Adrenal gland (tissue), 12 donors: ENCODE results near the gene PRMT7. TPM values are rescaled to one million over a fixed set of nuclear protein-coding genes. Genes with fewer than 3 reads are reported as not detected.

Source experiments
- DNase-seq, 7 donors: peaks; one replicate each; pipeline ENCODE4 v3.0.0-alpha.2; 2019 to 2020
- H3K27ac ChIP-seq, 5 donors: fragments of 200-600 bp; sonication (generic) in 4 of 5; 1 replicate in 3 of 5; 2 replicates in 2 of 5; pipeline versions ENCODE4 v1.5.1 to v1.8.0; 2016 to 2020; ENCODE audit warnings: mild to moderate bottlenecking in 1 of 5
- H3K27me3 ChIP-seq: fragments of 200-600 bp; 2 replicates; pipeline ENCODE4 v1.8.0; 2021
- H3K36me3 ChIP-seq, 2 donors: fragments of 200-600 bp; replicated peaks in 1 of 2; 1 replicate in 1 of 2; 2 replicates in 1 of 2; pipeline versions ENCODE4 v1.5.1 to v1.8.0; 2018 to 2022
- H3K4me1 ChIP-seq, 2 donors: fragments of 200-600 bp; replicated peaks in 1 of 2; 1 replicate in 1 of 2; 2 replicates in 1 of 2; pipeline versions ENCODE4 v1.5.1 to v1.8.0; 2018 to 2021
- H3K4me3 ChIP-seq, 4 donors: fragments of 200-600 bp; sonication (generic) in 3 of 4; one replicate each; pipeline ENCODE4 v1.5.1; 2016 to 2018
- H3K9me3 ChIP-seq, 3 donors: fragments of 200-600 bp; sonication (generic) in 1 of 3; replicated peaks in 1 of 3; 1 replicate in 2 of 3; 2 replicates in 1 of 3; pipeline versions ENCODE4 v1.5.1 to v1.8.0; 2016 to 2021
- CTCF ChIP-seq, 6 experiments: fragments of 450-650 bp in 4 of 6; fragments of 200-600 bp in 2 of 6; sonication (generic) in 1 of 6; IDR thresholded peaks; 1 replicate in 5 of 6; 2 replicates in 1 of 6; pipeline versions ENCODE4 v1.5.1 to v1.8.0; 2016 to 2021; ENCODE audit warnings: antibody characterized with exemption in 6 of 6, mild to moderate bottlenecking in 2 of 6, moderate library complexity in 1 of 6
- POLR2A ChIP-seq, 2 donors: fragments of 450-650 bp; IDR thresholded peaks; one replicate each; pipeline ENCODE4 v1.6.1; 2017; ENCODE audit warnings: antibody characterized with exemption in 2 of 2, mild to moderate bottlenecking in 2 of 2, moderate library complexity in 1 of 2
- WGBS, 4 donors: extraction: QIAGEN DNeasy Blood & Tissue Kit in 2 of 4; methylation state at CpG; one replicate each; pipeline versions ENCODE4 v1.1.5 to v1.1.7; 2013 to 2017; 5-methylcytosine and 5-hydroxymethylcytosine counted together
- intact Hi-C, 2 donors: fragments of 100-400 bp; cut with DNase I; formaldehyde crosslinking; loops; one replicate each; pipeline versions ENCODE4 v1.14.1 to v1.15.0; 2022 to 2023
- polyA plus RNA-seq, 3 donors: library from polyadenylated mRNA; stranded (reverse); fragments of 200-250 nt in 2 of 3; fragments of 350-450 nt in 1 of 3; fragmentation: Illumina TruSeq in 1 of 3; extraction: RNeasy Lipid Tissue Mini Kit (QIAGEN cat#74804) in 1 of 3; gene quantifications; one replicate each; pipeline ENCODE4 v1.2.3, GENCODE V29; 2013 to 2014
- total RNA-seq, 9 donors: library from RNA; depleted of rRNA in 4 of 9; stranded (reverse); fragments of >200 nt in 4 of 9; fragments of 120-200 nt in 1 of 9; fragmentation: NEBNext Ultra II Directional in 1 of 9; extraction: Animal tissue kit (Norgen Biotek cat#: 25700) in 1 of 9; gene quantifications; one replicate each; pipeline versions ENCODE4 v1.1.0 to v1.2.4, GENCODE V29; 2013 to 2023
- donor health status: healthy with polysubstance abuse.
- donor health status: Bipolar disorder and iron deficiency.
- donor health status: DM: yes; HTN: yes; CAD: no.
- donor health status: DM: no; HTN: no; CAD: no.
- donor health status: DM: no; HTN: no; CAD: no.
- donor health status: DM: yes; HTN: yes; CAD: no.

PRMT7 gene
- total and polyA plus RNA-seq, 12 donors: 30.0 to 141 (median 42.7) TPM

DNA sequence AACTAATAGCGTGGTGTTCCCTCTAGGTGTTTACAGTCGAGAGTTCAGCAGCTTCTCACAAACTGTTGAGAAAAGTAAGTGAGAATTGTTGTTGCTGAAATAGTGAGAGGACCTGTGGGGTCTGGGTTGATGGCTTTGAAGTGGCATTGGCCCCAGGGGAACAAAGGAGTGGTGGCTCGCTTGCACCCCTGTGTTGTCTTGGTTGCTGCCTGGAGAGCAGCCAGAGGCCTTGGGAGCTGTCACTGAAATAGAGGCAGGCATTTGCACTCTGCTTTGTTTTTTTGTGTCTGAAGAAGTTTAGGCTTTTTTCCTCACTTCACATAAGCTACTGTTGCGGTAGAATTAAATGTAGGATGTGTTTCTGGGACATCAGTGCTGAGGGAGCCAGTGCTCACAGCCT is 36.8 kb downstream of the PRMT7 start:
- no peak overlapping the region for H3K4me3 ChIP-seq
- peaks cover 9 to 11% of the 10 kb centered on the region in 2 donors for H3K4me1 ChIP-seq
- DNase-seq: peak in 4 of 7 donors; percentile 48 to 63 (median 54)
- intact Hi-C loops: no loop called here
- H3K27me3 ChIP-seq: no peaks in the 10 kb centered on the region
- 39 to 61% (median 52%) methylated on average over 4 of the region's 4 CpGs for WGBS, 4 donors
- H3K36me3 ChIP-seq: peaks cover 0 to 42% of the 10 kb centered on the region in 2 donors
- H3K9me3 ChIP-seq: no peaks in the 10 kb centered on the region
- peak overlapping the region in 1 of 5 donors; percentile 34 for H3K27ac ChIP-seq
- TF ChIP-seq POLR2A (IDR thresholded peaks at IDR 0.05) (no peak), CTCF (IDR thresholded peaks at IDR 0.05) (no peak)

DNA sequence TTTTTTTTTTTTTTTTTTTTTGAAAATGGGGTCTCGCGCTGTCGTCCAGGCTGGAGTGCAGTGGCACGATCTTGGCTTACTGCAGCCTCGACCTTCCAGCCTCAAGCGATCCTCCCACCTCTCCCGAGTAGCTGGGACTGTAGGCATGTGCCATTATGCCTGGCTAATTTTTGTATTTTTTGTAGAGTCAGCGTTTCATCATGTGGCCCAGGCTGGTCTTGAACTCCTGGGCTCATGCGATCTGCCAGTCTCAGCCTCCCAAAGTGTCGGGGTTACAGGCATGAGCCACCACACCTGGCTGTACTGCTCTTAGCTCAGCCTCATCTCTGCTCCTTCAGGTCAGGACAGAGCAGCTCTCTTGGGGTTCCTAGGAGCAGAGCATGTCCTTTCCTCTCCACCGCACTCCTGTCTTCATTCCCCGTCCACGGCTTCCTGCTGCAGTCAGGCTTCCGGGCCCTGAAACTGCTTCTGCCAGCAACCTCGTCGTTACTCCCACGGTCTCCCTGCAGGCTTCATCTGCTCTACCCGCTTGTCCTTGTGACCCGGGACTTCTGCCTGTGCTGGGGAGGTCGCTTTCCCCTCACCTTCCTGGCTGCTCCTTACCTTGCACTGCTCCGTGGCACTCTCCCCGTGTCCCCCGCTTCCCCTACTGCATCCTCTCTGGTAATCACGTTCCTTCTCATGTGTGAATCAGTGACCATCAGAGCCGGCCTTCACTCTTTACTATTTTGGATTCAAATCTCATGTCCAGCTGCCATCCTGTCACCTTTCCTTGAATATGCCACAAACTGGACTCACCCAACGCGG is 38.0 kb downstream of the PRMT7 start:
- H3K4me3 ChIP-seq: no peak overlapping the region
- TF ChIP-seq POLR2A (IDR thresholded peaks at IDR 0.05): no peak
- no peak for TF ChIP-seq CTCF (IDR thresholded peaks at IDR 0.05)
- no peaks in the 10 kb centered on the region for H3K9me3 ChIP-seq
- intact Hi-C loops: no loop called here
- DNase-seq: no peak
- H3K36me3 ChIP-seq: peaks cover 0 to 54% of the 10 kb centered on the region in 2 donors
- 71 to 92% (median 81%) methylated on average over 27 of the region's 27 CpGs for WGBS, 4 donors
- H3K27me3 ChIP-seq: no peaks in the 10 kb centered on the region
- H3K4me1 ChIP-seq: peaks cover 9 to 11% of the 10 kb centered on the region in 2 donors
- no peak overlapping the region for H3K27ac ChIP-seq

DNA sequence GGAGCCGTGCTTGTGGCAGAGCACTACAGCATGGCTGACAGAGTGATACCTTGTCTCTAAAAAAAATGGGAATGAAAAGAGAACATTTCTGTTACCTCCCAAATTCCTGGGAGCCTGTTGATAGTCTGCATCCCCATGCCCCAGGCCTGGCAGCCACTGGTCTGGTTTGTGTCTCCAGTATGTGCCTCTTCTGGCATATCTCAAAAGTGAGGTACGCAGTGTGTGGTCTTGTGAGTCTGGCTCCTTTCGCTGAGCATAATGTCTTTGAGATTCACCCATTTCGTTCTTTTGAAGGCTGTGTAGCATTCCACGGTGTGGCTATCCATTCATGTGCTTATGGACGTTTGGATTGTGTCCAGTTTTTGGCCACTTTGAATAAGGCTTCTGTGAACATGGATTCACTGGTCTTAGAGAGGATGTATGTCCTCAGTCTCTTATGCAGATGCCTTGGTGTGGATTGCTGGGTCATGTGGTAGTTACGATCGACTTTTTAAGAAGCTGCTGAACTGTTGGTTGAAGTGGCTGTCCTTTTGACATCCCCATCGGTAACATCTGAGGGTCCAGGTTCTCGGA is 39.1 kb downstream of the PRMT7 start:
- no peak for DNase-seq
- peaks cover 0 to 60% of the 10 kb centered on the region in 2 donors for H3K36me3 ChIP-seq
- no peaks in the 10 kb centered on the region for H3K27me3 ChIP-seq
- no peaks in the 10 kb centered on the region for H3K9me3 ChIP-seq
- WGBS, 4 donors: 88 to 95% (median 90%) methylated on average over 10 of the region's 10 CpGs
- no peak for TF ChIP-seq POLR2A (IDR thresholded peaks at IDR 0.05)
- no peak for TF ChIP-seq CTCF (IDR thresholded peaks at IDR 0.05)
- H3K4me3 ChIP-seq: no peak overlapping the region
- intact Hi-C loops: no loop called here
- no peak overlapping the region for H3K27ac ChIP-seq
- H3K4me1 ChIP-seq: peaks cover 9 to 11% of the 10 kb centered on the region in 2 donors

- intact Hi-C loops: no loop called here
Measured at GRCh38 chr16:68350813-68351350, 40.1 kb downstream of the PRMT7 start.

More at GRCh38 chr16:68350813-68351350, 40.1 kb downstream of the PRMT7 start:
- DNase-seq: no peak
- WGBS, 4 donors: 89 to 93% (median 92%) methylated on average over 10 of the region's 10 CpGs
- Histone ChIP-seq H3K36me3 (peaks cover 0 to 50% of the 10 kb centered on the region in 2 donors), H3K4me3 (no peak overlapping the region), H3K9me3 (no peaks in the 10 kb centered on the region), H3K27me3 (no peaks in the 10 kb centered on the region), H3K4me1 (peaks cover 14 to 17% of the 10 kb centered on the region in 2 donors), H3K27ac (no peak overlapping the region)
- TF ChIP-seq POLR2A (IDR thresholded peaks at IDR 0.05): no peak
- no peak for TF ChIP-seq CTCF (IDR thresholded peaks at IDR 0.05)
